PC-9 (cell line): ENCODE data around the gene DTX4. TPM values are rescaled to one million over a fixed set of nuclear protein-coding genes. Genes with fewer than 3 reads are reported as not detected.

Source experiments
- BruUV-seq: library from RNA; stranded (reverse); fragments of 400-500 nt; replicated peaks from 2 replicates; lab custom pipeline; 2021; lab: Mats Ljungman, UMichigan
- CTCF ChIA-PET: fragments of 300-600 bp; sonication (Branson Sonifier 250); formaldehyde crosslinking; loops from one replicate; lab custom pipeline; 2022; ENCODE audit warnings: antibody characterized with exemption; lab: Charles Lee
- POLR2A ChIA-PET: fragments of 300-600 bp; sonication (Branson Sonifier 250); formaldehyde crosslinking; loops from one replicate; lab custom pipeline; 2022; ENCODE audit warnings: antibody characterized with exemption; ENCODE audit not compliant: unreplicated experiment; lab: Charles Lee
- DNase-seq, 2 experiments: peaks; one replicate each; pipeline versions ENCODE4 v3.0.0 to v3.0.0-alpha.2; 2015 to 2022; ENCODE audit warnings: mixed read lengths in 1 of 2
- H2AFZ ChIP-seq: fragments of 200-600 bp; sonication (generic); 2 replicates; pipeline ENCODE4 v1.8.1; 2017; ENCODE audit warnings: antibody characterized with exemption
- H3F3A ChIP-seq: fragments of 200-600 bp; sonication (generic); 2 replicates; pipeline ENCODE4 v1.8.1; 2017; ENCODE audit warnings: antibody characterized with exemption, mild to moderate bottlenecking, low read depth; ENCODE audit not compliant: insufficient read depth
- H3K27ac ChIP-seq: fragments of 200-600 bp; sonication (generic); 2 replicates; pipeline ENCODE4 v1.6.1; 2016; ENCODE audit warnings: mixed run types
- H3K27me3 ChIP-seq: fragments of 200-600 bp; sonication (generic); 2 replicates; pipeline ENCODE4 v1.6.1; 2016; ENCODE audit warnings: low read depth, mixed run types; ENCODE audit not compliant: insufficient read depth
- H3K36me3 ChIP-seq: fragments of 200-600 bp; sonication (generic); 2 replicates; pipeline ENCODE4 v1.6.1; 2016; ENCODE audit warnings: low read depth, mixed run types
- H3K4me1 ChIP-seq: fragments of 200-600 bp; sonication (generic); replicated peaks from 2 replicates; pipeline ENCODE4 v1.6.1; 2016; ENCODE audit warnings: mixed run types; ENCODE audit not compliant: insufficient read depth
- H3K4me2 ChIP-seq: fragments of 200-600 bp; sonication (generic); 2 replicates; pipeline ENCODE4 v1.6.1; 2017; ENCODE audit warnings: mixed run types
- H3K4me3 ChIP-seq: fragments of 200-600 bp; sonication (generic); 2 replicates; pipeline ENCODE4 v1.6.1; 2016; ENCODE audit warnings: mixed run types
- H3K79me2 ChIP-seq: fragments of 200-600 bp; sonication (generic); 2 replicates; pipeline ENCODE4 v1.6.1; 2017; ENCODE audit warnings: low read depth, mixed run types
- H3K9me2 ChIP-seq: fragments of 200-600 bp; sonication (generic); 2 replicates; pipeline ENCODE4 v1.8.1; 2017; ENCODE audit warnings: mild to moderate bottlenecking; ENCODE audit not compliant: insufficient read depth
- H3K9me3 ChIP-seq: fragments of 200-600 bp; sonication (generic); 2 replicates; pipeline ENCODE4 v1.8.1; 2016; ENCODE audit warnings: low read depth; ENCODE audit not compliant: insufficient read depth
- H4K20me1 ChIP-seq: fragments of 200-600 bp; sonication (generic); 2 replicates; pipeline ENCODE4 v1.8.1; 2017; ENCODE audit not compliant: insufficient read depth
- EZH2 ChIP-seq: fragments of 200-600 bp; sonication (generic); IDR thresholded peaks from 2 replicates; pipeline ENCODE4 v1.8.0; 2017; ENCODE audit warnings: antibody characterized with exemption, low read depth
- intact Hi-C: fragments of 100-400 bp; cut with micrococcal nuclease; formaldehyde crosslinking; loops from one replicate; pipeline ENCODE4 v1.10.0; 2022; ENCODE audit not compliant: unreplicated experiment
- total RNA-seq: library from RNA; stranded (reverse); gene quantifications from 2 replicates; pipeline ENCODE4 v1.2.3, GENCODE V29; 2021
- TF ChIP-seq, protein P1 (sequence below): fragments of 200-600 bp; sonication (generic); conservative IDR thresholded peaks from 2 replicates; pipeline ENCODE4 v1.6.1; 2017; ENCODE audit warnings: mixed run types, antibody characterized with exemption, mild to moderate bottlenecking, moderate library complexity

DTX4 gene
- total RNA-seq, 1 experiment from 2014 or later: 34.5 TPM

GRCh38 chr11:59240322-59240721 is 68.4 kb downstream of the DTX4 start:
- intact Hi-C loops: no loop called here
- no peaks in the 10 kb centered on the region for H3K79me2 ChIP-seq
- no peaks in the 10 kb centered on the region for H3K27me3 ChIP-seq
- peak in 1 of 2 experiments; percentile 11 for DNase-seq
- no peaks in the 10 kb centered on the region for H3K9me2 ChIP-seq
- H3K27ac ChIP-seq: no peak overlapping the region
- BruUV-seq: no TSS peak
- H4K20me1 ChIP-seq: no peaks in the 10 kb centered on the region
- no peak for TF ChIP-seq EZH2
- TF ChIP-seq, protein P1, sequence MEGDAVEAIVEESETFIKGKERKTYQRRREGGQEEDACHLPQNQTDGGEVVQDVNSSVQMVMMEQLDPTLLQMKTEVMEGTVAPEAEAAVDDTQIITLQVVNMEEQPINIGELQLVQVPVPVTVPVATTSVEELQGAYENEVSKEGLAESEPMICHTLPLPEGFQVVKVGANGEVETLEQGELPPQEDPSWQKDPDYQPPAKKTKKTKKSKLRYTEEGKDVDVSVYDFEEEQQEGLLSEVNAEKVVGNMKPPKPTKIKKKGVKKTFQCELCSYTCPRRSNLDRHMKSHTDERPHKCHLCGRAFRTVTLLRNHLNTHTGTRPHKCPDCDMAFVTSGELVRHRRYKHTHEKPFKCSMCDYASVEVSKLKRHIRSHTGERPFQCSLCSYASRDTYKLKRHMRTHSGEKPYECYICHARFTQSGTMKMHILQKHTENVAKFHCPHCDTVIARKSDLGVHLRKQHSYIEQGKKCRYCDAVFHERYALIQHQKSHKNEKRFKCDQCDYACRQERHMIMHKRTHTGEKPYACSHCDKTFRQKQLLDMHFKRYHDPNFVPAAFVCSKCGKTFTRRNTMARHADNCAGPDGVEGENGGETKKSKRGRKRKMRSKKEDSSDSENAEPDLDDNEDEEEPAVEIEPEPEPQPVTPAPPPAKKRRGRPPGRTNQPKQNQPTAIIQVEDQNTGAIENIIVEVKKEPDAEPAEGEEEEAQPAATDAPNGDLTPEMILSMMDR: no peak
- H3F3A ChIP-seq: no peaks in the 10 kb centered on the region
- POLR2A ChIA-PET: no interaction called here
- H2AFZ ChIP-seq: no peak overlapping the region
- no peaks in the 10 kb centered on the region for H3K9me3 ChIP-seq
- H3K36me3 ChIP-seq: no peaks in the 10 kb centered on the region
- no peak overlapping the region for H3K4me3 ChIP-seq
- CTCF ChIA-PET: no interaction called here
- H3K4me1 ChIP-seq: no peaks in the 10 kb centered on the region
- no peak overlapping the region for H3K4me2 ChIP-seq

- H3K4me1 ChIP-seq: peaks cover 18% of the 10 kb centered on the region
- intact Hi-C loops: no loop called here
- no peaks in the 10 kb centered on the region for H3K9me3 ChIP-seq
- no peak overlapping the region for H2AFZ ChIP-seq
- H3K79me2 ChIP-seq: no peaks in the 10 kb centered on the region
- H3K27ac ChIP-seq: no peak overlapping the region
- no TSS peak for BruUV-seq
- no peaks in the 10 kb centered on the region for H4K20me1 ChIP-seq
- DNase-seq: no peak
- no peak for TF ChIP-seq EZH2
- TF ChIP-seq, protein P1: no peak
- ChIA-PET POLR2A (no interaction called here), CTCF (no interaction called here)
- no peaks in the 10 kb centered on the region for H3K36me3 ChIP-seq
- H3F3A ChIP-seq: peaks cover 17% of the 10 kb centered on the region; the same call in 1 of the 2 replicates
- H3K9me2 ChIP-seq: no peaks in the 10 kb centered on the region
- H3K4me3 ChIP-seq: no peak overlapping the region
- no peaks in the 10 kb centered on the region for H3K27me3 ChIP-seq
- no peak overlapping the region for H3K4me2 ChIP-seq
Measured at GRCh38 chr11:59243633-59244032, 71.7 kb downstream of the DTX4 start.

DNA sequence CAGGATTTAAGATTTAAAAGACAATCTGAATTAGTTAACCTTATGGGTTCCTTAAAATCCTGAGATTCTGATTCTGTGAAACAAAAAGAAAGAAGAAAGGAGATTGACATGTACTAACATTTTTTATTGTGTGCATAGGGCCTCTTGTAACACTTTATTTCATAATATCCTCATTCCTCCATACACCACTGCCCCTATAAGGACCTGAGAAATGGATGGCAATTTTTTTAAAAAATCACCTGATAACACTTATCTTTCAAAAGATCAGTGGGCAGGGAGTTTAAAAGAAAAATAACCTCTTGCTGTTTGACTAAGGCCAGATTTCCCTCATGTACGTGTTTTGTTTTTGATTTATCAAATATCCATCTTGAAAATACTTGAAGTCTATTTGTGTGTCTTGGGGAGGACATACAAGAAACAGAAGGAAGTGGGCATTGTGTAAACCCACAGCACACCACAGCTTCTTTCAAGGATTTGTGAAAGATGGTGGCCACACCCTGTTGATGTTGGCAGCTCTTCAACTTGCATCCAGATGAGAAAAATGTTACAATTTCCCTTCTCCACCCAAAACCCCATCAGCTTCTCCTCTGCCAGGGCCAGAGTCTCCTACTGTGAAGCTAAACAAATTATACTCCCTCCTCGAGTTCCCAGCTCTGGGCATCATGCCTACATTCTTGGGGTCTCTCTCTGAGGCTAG is 75.7 kb downstream of the DTX4 start:
- H3K9me3 ChIP-seq: no peaks in the 10 kb centered on the region
- no TSS peak for BruUV-seq
- no peaks in the 10 kb centered on the region for H3K79me2 ChIP-seq
- TF ChIP-seq, protein P1: no peak
- no peak for TF ChIP-seq EZH2
- H3K4me1 ChIP-seq: peaks cover 20% of the 10 kb centered on the region
- no peak overlapping the region for H2AFZ ChIP-seq
- CTCF ChIA-PET: interaction anchor here (0.5 to 0.7 kb wide), 2 partner anchors 19 to 506 kb away, joined by 3 to 5 read pairs; no protein-coding TSS in a partner anchor
- intact Hi-C loops: no loop called here
- no peaks in the 10 kb centered on the region for H3K27me3 ChIP-seq
- H3K4me2 ChIP-seq: peak overlapping the region; percentile 5
- H3F3A ChIP-seq: peaks cover 17% of the 10 kb centered on the region; the same call in 1 of the 2 replicates
- H4K20me1 ChIP-seq: no peaks in the 10 kb centered on the region
- no peaks in the 10 kb centered on the region for H3K36me3 ChIP-seq
- peak; percentile 56 to 95 for DNase-seq
- no peak overlapping the region for H3K4me3 ChIP-seq
- H3K27ac ChIP-seq: peak overlapping the region; percentile 33
- POLR2A ChIA-PET: no interaction called here
- H3K9me2 ChIP-seq: no peaks in the 10 kb centered on the region
